ENCODE results near the gene SLC23A3.

Gene SLC23A3

DNA sequence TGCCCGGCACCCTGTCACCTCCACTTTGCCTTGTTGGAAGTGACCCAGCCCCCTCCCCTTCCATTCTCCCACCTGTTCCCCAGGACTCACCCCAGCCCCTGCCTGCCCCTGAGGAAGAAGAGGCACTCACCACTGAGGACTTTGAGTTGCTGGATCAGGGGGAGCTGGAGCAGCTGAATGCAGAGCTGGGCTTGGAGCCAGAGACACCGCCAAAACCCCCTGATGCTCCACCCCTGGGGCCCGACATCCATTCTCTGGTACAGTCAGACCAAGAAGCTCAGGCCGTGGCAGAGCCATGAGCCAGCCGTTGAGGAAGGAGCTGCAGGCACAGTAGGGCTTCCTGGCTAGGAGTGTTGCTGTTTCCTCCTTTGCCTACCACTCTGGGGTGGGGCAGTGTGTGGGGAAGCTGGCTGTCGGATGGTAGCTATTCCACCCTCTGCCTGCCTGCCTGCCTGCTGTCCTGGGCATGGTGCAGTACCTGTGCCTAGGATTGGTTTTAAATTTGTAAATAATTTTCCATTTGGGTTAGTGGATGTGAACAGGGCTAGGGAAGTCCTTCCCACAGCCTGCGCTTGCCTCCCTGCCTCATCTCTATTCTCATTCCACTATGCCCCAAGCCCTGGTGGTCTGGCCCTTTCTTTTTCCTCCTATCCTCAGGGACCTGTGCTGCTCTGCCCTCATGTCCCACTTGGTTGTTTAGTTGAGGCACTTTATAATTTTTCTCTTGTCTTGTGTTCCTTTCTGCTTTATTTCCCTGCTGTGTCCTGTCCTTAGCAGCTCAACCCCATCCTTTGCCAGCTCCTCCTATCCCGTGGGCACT lies 12.7 kb upstream of the SLC23A3 start:
- Histone ChIP-seq H3K4me1 (ENCODE audit: control insufficient read depth, insufficient read depth, low read length) (0 out of 2 replicates have a peak, but pooled peaks cover 1% of the 10 kb centered on the region), H3K36me3 (ENCODE audit: control insufficient read depth, insufficient read depth, low read length) (peaks cover 32% of the 10 kb centered on the region), H3K27me3 (ENCODE audit: control insufficient read depth, insufficient read depth, low read length) (no peaks in the 10 kb centered on the region), H3K4me3 (ENCODE audit: low read length) (no peak overlapping the region), H3K9me3 (ENCODE audit: control insufficient read depth, insufficient read depth, low read length) (no peaks in the 10 kb centered on the region), H3K27ac (ENCODE audit: low read length) (no peak overlapping the region)
- DNase-seq (ENCODE audit: low read depth, low spot score) = no peak
- WGBS (ENCODE audit: insufficient coverage, insufficient read length) = no CpG with 5 or more reads among the region's 8 CpGs

DNA sequence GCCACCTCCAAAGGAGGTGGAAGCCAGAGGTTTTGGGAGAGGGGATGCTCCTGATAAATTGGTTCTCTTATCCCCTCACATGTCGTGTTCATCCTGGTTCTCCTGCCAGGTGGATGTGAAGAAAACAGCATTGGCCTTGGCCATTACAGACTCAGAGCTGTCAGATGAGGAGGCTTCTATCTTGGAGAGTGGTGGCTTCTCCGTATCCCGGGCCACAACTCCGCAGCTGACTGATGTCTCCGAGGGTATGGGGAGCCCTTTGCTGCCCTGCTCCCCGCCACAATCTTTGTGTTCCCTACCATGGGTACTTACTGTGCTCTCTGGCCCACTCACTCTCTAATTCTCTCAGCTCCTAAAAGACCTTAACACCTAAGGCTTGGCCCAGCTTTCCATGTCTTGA lies 11.7 kb upstream of the SLC23A3 start:
- no peak overlapping the region for H3K27ac ChIP-seq (ENCODE audit: low read length)
- 0 out of 2 replicates have a peak, but pooled peaks cover 1% of the 10 kb centered on the region for H3K4me1 ChIP-seq (ENCODE audit: control insufficient read depth, insufficient read depth, low read length)
- WGBS (ENCODE audit: insufficient coverage, insufficient read length) = no CpG with 5 or more reads among the region's 6 CpGs
- no peak for DNase-seq (ENCODE audit: low read depth, low spot score)
- H3K27me3 ChIP-seq (ENCODE audit: control insufficient read depth, insufficient read depth, low read length) = no peaks in the 10 kb centered on the region
- H3K9me3 ChIP-seq (ENCODE audit: control insufficient read depth, insufficient read depth, low read length) = no peaks in the 10 kb centered on the region
- no peak overlapping the region for H3K4me3 ChIP-seq (ENCODE audit: low read length)
- H3K36me3 ChIP-seq (ENCODE audit: control insufficient read depth, insufficient read depth, low read length) = peaks cover 32% of the 10 kb centered on the region

DNA sequence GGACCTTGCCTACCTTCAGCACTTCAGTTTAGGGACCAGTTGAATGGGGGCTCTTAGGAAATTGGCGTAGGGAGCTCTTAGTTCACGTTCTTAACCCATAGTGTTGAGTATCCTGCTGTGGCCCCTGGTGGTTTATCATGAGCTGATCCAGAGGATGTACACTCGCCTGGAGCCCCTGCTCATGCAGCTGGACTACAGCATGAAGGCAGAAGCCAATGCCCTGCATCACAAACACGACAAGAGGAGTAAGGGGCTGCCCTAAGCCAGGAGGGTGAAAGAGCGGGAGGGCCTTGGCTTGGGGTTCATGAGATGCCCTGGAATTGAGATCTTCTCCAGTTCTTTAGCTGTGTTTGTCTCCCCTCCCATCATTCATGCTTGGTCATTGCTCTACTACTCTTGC lies 11.1 kb upstream of the SLC23A3 start:
- Histone ChIP-seq H3K9me3 (ENCODE audit: control insufficient read depth, insufficient read depth, low read length) (no peaks in the 10 kb centered on the region), H3K27ac (ENCODE audit: low read length) (no peak overlapping the region), H3K36me3 (ENCODE audit: control insufficient read depth, insufficient read depth, low read length) (peaks cover 32% of the 10 kb centered on the region), H3K4me3 (ENCODE audit: low read length) (no peak overlapping the region), H3K4me1 (ENCODE audit: control insufficient read depth, insufficient read depth, low read length) (0 out of 2 replicates have a peak, but pooled peaks cover 1% of the 10 kb centered on the region), H3K27me3 (ENCODE audit: control insufficient read depth, insufficient read depth, low read length) (no peaks in the 10 kb centered on the region)
- no peak for DNase-seq (ENCODE audit: low read depth, low spot score)
- WGBS (ENCODE audit: insufficient coverage, insufficient read length) = no CpG with 5 or more reads among the region's 5 CpGs

DNA sequence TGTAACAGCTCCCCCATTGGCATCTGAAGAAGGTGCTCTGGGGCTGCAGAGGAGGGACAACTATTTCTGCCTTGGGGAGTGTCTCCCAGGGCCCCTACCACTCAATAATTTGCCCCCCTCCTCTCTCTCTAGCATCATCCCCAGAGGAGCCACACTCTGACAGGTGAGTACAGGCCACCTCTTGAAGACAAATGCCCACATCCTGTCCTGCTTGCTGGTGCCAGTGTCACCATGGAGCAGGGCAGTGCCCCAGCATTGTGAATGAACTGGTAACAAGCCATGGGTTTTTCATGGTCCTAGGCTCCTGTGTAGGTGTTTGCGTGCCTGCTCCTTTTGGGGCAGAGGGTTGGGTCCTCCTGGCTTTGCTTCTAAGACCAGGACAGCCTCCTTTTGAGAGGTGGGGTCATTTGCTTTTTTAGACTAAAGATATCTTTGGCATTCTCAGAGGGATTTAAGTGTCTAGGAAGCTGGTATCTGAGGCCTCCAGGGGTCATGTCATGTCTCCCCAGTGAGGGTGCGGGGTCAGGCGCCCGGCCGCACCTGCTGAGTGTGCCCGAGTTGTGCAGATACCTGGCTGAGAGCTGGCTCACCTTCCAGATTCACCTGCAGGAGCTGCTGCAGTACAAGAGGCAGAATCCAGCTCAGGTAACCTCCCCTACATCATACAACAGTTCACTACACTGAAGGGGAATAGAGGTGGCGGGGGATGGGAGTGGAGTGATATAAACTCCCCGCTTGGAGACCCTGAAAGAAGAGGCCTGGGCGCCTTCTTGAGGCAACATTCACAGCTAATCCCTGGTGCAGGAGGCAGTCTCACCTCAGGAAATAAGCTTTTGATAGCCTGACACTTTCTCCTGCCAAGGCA lies 10.0 kb upstream of the SLC23A3 start:
- no peak overlapping the region for H3K4me3 ChIP-seq (ENCODE audit: low read length)
- no peaks in the 10 kb centered on the region for H3K9me3 ChIP-seq (ENCODE audit: control insufficient read depth, insufficient read depth, low read length)
- DNase-seq (ENCODE audit: low read depth, low spot score) = no peak
- peaks cover 2% of the 10 kb centered on the region; the same call in 1 of the 2 replicates for H3K4me1 ChIP-seq (ENCODE audit: control insufficient read depth, insufficient read depth, low read length)
- no CpG with 5 or more reads among the region's 9 CpGs for WGBS (ENCODE audit: insufficient coverage, insufficient read length)
- H3K27me3 ChIP-seq (ENCODE audit: control insufficient read depth, insufficient read depth, low read length) = no peaks in the 10 kb centered on the region
- H3K36me3 ChIP-seq (ENCODE audit: control insufficient read depth, insufficient read depth, low read length) = peaks cover 32% of the 10 kb centered on the region
- H3K27ac ChIP-seq (ENCODE audit: low read length) = no peak overlapping the region

DNA sequence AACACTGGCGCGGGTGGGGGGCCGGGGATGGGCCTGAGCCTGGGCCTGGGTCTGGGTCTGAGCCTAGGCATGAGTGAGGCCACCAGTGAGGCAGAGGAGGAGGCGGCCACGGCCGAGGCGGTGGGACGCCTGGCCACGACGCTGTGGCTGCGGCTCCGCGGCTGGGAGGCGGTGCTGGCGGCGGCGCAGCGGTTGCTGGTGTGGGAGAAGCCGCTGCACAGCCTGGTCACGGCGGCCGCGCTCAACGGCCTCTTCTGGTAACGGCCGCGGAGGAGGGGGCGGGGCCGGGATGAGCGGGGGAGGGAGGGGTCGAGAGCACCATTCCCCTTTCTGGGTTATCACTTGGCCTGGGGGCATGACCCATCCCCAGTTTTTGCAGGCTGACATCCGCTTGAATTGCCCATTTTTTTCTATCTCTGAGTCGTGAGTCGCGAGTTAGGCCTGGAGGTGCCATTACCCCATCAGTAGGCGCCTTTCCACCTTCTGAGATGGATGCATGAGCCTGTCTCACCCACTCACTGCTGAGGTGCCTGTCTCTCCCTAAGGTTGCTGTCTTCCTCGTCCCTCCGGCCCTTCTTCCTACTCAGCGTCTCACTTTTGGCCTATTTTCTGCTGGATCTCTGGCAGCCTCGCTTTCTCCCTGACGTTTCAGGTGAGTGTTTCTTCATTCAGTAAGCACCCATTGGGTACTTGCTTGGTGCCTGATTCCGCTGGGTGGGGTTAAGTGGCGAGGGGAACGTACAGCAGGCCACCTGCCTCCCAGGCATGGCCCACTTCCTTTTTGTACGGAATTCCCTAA lies 8.7 kb upstream of the SLC23A3 start:
- peaks cover 2% of the 10 kb centered on the region; the same call in 1 of the 2 replicates for H3K4me1 ChIP-seq (ENCODE audit: control insufficient read depth, insufficient read depth, low read length)
- no peaks in the 10 kb centered on the region for H3K27me3 ChIP-seq (ENCODE audit: control insufficient read depth, insufficient read depth, low read length)
- DNase-seq (ENCODE audit: low read depth, low spot score) = no peak
- no peaks in the 10 kb centered on the region for H3K9me3 ChIP-seq (ENCODE audit: control insufficient read depth, insufficient read depth, low read length)
- peaks cover 32% of the 10 kb centered on the region for H3K36me3 ChIP-seq (ENCODE audit: control insufficient read depth, insufficient read depth, low read length)
- no CpG with 5 or more reads among the region's 45 CpGs for WGBS (ENCODE audit: insufficient coverage, insufficient read length)
- H3K27ac ChIP-seq (ENCODE audit: low read length) = no peak overlapping the region
- H3K4me3 ChIP-seq (ENCODE audit: low read length) = peak overlapping the region; percentile 94

DNA sequence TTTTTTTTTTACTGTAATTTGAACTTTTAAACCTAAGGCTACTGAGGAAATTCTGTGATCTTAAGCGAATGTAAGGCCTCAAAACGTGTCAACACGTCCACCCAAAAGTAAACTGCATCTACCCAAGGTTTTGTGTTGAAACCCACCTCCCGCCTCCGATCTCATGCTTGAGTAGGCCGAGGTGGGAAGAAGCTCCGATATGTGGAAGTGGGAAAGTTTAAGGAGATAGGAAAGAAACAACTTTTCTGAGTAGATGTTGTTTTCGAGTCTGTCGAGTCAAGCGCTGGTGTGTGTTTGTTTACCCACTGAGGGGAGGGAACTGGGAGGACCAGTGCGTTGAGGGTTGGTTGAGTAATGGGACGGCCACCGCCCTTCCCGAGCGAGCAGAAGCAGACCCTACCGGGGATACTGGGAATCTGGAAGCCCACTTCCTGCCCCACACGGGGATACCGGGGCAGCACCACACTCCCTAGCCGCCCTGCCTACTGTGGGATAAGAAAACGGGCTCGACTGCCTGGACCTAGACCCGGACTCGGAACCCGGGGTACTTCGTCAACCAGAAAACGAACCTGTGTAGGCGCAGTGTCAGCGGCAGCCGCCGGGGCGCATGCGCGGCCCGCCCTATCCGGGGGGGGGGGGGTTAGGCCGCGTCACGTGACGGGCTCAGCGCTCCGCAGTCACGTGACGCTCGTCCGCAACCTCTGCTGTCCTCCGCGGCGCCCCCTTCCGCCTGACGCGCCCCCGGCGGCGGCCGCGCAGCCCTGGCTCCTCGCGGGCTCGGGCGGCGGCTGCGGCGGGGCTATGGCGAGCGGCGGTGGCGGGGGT lies 7.9 kb upstream of the SLC23A3 start, which contains the start of gene RETREG2:
TSS of gene RETREG2 (plus strand) at position 724 of the 825 bp plus-strand sequence. CDS start at position 802, 78 bp downstream.
- DNase-seq (ENCODE audit: low read depth, low spot score) = no peak
- Histone ChIP-seq H3K9me3 (ENCODE audit: control insufficient read depth, insufficient read depth, low read length) (no peaks in the 10 kb centered on the region), H3K4me1 (ENCODE audit: control insufficient read depth, insufficient read depth, low read length) (peaks cover 2% of the 10 kb centered on the region; the same call in 1 of the 2 replicates), H3K27ac (ENCODE audit: low read length) (no peak within 1 kb of the TSS), H3K27me3 (ENCODE audit: control insufficient read depth, insufficient read depth, low read length) (no peaks in the 10 kb centered on the region), H3K36me3 (ENCODE audit: control insufficient read depth, insufficient read depth, low read length) (peaks cover 25% of the 10 kb centered on the region), H3K4me3 (ENCODE audit: low read length) (peak within 1 kb of the TSS; percentile 94)
- no CpG with 5 or more reads among the region's 67 CpGs for WGBS (ENCODE audit: insufficient coverage, insufficient read length)

DNA sequence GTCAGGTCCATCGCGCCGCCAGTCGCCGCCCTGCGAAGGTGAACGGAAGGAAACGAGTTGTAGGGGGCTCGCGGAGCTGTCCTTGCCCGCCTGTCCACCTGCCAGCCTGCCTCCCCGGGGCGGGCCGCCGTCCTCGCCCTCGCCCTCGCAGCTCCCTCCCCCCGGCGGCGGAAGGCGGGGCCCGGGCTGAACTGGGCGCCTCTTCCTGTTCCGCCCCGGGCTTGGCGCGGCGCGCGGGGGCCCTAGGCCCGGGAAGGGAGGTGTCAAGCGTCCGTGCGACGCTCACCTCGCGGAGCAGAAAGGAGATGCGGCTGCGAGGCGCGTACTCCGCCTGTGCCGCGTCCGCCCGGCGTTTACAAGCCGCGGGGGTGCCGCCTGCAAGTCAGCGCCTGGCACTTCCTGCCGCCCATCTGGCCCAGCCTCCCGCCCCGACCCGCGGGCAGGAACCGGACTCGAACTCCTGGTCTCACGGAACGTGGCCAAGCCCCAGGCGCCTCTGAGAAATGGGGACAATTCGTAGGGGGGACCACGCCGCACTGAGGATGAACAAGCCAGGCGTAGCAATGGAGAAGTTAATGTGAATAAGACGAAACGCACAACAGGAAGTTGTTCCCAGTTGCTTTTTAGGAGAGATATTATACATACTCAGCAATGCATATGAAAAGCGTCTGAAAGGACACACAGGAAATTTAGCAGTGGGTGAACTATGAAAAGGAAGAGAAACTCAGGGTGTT lies 7.2 kb upstream of the SLC23A3 start, which contains the start of gene CNPPD1:
TSS of gene CNPPD1 (minus strand) at position 108 of the 734 bp plus-strand sequence. CDS start at position 11, 97 bp downstream.
- H3K27ac ChIP-seq (ENCODE audit: low read length) = no peak within 1 kb of the TSS
- DNase-seq (ENCODE audit: low read depth, low spot score) = no peak

DNA sequence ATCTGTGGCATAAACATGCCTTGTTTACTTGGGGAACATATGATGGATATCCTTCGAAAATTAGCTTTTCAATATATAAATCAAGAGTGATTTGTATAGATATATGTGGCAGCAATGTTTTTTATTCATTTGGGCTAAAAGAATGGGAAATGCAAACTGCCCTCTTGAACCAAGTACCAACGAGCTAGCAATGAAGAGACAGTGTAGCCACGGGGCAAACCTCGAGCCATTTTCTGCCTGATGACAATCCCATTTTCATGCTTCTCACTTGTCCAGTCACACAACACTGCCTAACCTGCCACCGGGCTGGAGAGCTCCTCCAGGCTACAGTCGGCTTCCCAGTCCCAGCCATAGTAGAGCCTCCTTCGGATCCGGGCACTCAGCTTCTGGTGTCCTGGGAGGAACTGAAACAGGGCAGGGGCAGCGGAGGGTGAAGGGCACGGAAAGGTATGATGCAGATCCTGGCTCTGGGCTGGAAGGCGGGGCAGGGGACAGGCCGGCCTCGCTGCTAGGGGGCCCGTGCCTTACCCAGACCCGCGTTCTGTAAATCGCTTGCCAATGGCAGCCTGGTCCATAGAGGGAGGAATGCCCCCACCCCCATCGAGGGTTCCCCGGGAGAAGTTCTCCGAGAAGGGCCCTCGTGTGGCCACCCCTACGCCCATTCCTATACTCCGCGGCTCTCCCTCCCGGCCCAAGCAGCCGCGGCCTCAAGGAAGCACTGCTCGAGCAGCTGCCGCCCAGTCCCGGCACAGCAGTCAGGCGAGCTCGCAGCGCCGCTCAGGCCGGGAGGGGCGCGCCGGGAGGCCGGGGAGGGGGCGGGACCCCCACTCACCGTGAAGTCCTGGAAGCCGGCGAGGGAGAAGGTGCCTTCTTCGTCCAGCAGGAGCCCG lies 6.3 kb upstream of the SLC23A3 start:
- H3K4me1 ChIP-seq (ENCODE audit: control insufficient read depth, insufficient read depth, low read length) = peaks cover 2% of the 10 kb centered on the region; the same call in 1 of the 2 replicates
- no peaks in the 10 kb centered on the region for H3K9me3 ChIP-seq (ENCODE audit: control insufficient read depth, insufficient read depth, low read length)
- no CpG with 5 or more reads among the region's 45 CpGs for WGBS (ENCODE audit: insufficient coverage, insufficient read length)
- H3K36me3 ChIP-seq (ENCODE audit: control insufficient read depth, insufficient read depth, low read length) = peaks cover 11% of the 10 kb centered on the region
- DNase-seq (ENCODE audit: low read depth, low spot score) = no peak
- H3K27me3 ChIP-seq (ENCODE audit: control insufficient read depth, insufficient read depth, low read length) = no peaks in the 10 kb centered on the region
- no peak overlapping the region for H3K27ac ChIP-seq (ENCODE audit: low read length)
- H3K4me3 ChIP-seq (ENCODE audit: low read length) = peak overlapping the region; percentile 94

More for the DNA sequence above, 7.2 kb upstream of the SLC23A3 start, which contains the start of gene CNPPD1:
- no CpG with 5 or more reads among the region's 69 CpGs for WGBS (ENCODE audit: insufficient coverage, insufficient read length)
- no peaks in the 10 kb centered on the region for H3K9me3 ChIP-seq (ENCODE audit: control insufficient read depth, insufficient read depth, low read length)
- no peaks in the 10 kb centered on the region for H3K27me3 ChIP-seq (ENCODE audit: control insufficient read depth, insufficient read depth, low read length)
- peaks cover 19% of the 10 kb centered on the region for H3K36me3 ChIP-seq (ENCODE audit: control insufficient read depth, insufficient read depth, low read length)
- peaks cover 2% of the 10 kb centered on the region; the same call in 1 of the 2 replicates for H3K4me1 ChIP-seq (ENCODE audit: control insufficient read depth, insufficient read depth, low read length)
- H3K4me3 ChIP-seq (ENCODE audit: low read length) = peak within 1 kb of the TSS; percentile 94
